Urothelium cell line (cell line): ENCODE data around the gene DSCAML1.

Experiments used
- DNase-seq: peaks from one replicate; pipeline ENCODE4 v3.0.0; 2011; ENCODE audit warnings: low spot score, mixed read lengths
- FAIRE-seq: peaks from 2 replicates; lab custom pipeline; 2011; peaks lifted over from hg19 to GRCh38; lab: Jason Lieb, UNC

The DSCAML1 gene

GRCh38 chr11:117535850-117536411 lies 261.1 kb downstream of the DSCAML1 start:
- FAIRE-seq = no peak
- DNase-seq = no peak

DNA sequence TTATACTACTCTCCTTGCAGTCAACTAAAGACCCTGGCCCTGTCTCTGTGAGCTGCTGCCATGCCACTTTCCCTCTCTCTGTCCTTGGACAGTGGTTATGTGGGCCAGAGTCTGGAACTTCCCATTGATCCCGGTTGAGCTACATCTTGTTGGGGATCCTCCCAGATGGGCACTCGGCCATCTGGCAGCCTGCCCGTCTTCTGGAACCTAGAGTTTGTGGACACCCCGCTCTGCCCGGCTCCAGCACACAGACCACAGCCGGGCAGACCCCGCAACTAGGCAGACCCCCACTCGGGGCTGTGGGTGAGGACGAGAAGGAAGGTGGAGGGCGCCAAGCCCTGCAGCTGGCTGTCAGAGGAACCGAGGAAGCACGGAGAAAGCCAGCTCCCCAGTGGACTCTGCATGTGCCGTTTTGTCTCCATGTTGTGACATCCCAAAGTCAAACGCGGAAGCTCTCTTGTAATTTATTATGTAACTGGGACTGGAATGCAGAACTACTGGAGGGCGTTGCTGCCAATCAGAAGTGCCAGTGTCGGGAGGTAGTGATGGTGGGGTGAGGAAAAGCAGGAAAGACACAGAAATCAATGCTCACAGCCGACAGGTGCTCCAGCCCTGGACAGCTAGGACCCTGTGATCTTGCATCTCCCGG lies 261.7 kb downstream of the DSCAML1 start:
- peak; percentile 7 for DNase-seq
- FAIRE-seq = no peak

DNA sequence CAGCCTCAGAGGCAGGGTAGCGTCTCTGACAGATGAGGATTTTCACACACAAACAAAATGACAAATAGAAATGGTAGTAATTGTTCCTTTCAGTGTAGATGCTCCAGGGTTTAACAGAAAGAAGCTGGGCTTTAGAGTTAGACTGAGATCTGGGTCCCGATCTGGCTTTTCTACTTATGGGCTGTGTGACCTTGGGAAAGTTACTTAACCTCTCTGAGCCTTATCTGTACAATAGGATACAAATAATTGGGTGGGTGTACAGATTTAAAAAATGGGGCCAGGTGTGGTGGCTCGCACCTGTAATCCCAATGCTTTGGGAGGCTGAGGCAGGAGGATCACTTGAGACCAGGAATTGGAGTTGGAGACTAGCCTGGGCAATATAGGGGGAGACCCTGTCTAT lies 264.4 kb downstream of the DSCAML1 start:
- no peak for FAIRE-seq
- DNase-seq = no peak

GRCh38 chr11:117529816-117530215 lies 267.2 kb downstream of the DSCAML1 start:
- no peak for FAIRE-seq

GRCh38 chr11:117528097-117528721 lies 268.8 kb downstream of the DSCAML1 start:
- FAIRE-seq (no peak), DNase-seq (peak; percentile 57)

More at GRCh38 chr11:117529816-117530215, 267.2 kb downstream of the DSCAML1 start:
- no peak for DNase-seq

DNA sequence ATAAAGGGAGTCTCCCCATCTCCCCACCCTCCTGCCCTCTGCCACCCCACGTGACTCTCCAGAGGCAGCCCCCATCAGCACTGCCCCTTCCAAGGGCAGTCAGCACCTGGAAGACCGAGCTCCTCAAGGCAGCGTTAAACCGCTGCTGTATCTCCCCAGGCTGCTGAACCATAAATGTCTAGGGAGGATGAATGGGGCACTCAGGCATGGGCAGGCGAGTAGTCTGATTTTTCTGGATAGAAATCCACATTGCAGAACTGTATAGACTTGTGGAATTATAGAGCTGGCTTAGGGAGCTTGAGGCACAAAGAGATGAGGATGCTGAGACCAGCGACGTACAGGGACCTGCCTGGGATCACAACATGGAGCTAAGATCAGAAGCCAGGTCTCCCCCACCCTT lies 269.7 kb downstream of the DSCAML1 start:
- FAIRE-seq (no peak), DNase-seq (no peak)

DNA sequence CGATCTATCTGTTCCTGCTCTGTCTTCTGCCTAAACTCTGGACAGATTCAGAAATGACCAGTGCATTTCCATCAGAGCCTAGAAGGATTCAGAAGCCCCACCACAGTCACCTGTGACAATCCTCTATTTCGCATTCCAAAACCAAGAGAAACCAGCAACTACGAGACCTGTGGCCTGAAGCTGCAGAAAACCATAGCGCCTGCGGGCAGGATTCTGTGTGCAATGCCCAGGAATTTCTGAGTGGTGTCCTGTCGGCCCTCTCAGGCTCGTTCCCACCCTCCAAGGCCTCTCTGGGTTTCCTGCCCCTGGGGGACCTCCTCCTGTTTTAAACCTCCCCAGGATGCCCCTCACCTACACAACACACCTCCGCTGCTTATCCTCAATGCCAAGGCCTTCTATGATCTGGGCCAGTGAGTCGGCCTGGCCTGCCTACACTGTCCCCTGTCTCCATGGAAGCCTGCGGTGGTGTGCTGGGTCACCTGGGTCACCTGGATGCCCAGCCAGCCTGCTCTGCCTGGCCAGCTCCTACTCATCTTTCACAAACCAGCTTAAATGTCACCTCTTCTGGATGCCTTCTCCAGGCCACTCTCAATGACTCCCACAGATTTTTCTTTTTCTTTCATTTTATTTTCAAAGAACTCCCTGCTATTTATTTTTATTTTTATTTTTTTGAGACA lies 271.0 kb downstream of the DSCAML1 start:
- DNase-seq = no peak
- no peak for FAIRE-seq

- DNase-seq (no peak), FAIRE-seq (no peak)
Measured at GRCh38 chr11:117524468-117525183, 272.4 kb downstream of the DSCAML1 start.

GRCh38 chr11:117523680-117524079 lies 273.3 kb downstream of the DSCAML1 start:
- no peak for DNase-seq

DNA sequence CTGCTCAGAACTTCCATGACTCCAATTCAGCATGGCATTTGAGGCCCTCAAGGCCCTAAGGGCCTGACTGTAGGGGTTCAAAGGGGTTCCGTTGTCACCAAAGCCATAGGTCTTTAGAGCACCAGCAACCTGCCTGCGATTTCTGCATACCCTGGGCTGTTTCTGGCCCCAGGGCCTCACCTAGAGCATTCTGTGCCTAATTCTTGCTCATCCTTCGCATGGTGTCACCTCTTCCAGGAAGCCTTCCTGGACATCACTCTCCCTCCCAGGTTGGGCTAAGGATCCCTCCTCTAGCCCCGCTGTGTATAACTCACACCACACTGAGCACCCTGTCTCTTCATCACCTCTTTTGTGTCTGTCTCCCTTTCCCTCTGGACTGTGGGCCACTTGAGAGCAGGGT lies 275.0 kb downstream of the DSCAML1 start:
- DNase-seq (no peak), FAIRE-seq (no peak)

More at GRCh38 chr11:117523680-117524079, 273.3 kb downstream of the DSCAML1 start:
- FAIRE-seq = no peak

GRCh38 chr11:117520966-117521365 lies 276.1 kb downstream of the DSCAML1 start:
- FAIRE-seq (no peak), DNase-seq (no peak)

GRCh38 chr11:117520201-117520600 lies 276.8 kb downstream of the DSCAML1 start:
- DNase-seq (no peak), FAIRE-seq (no peak)

GRCh38 chr11:117519590-117519989 lies 277.4 kb downstream of the DSCAML1 start:
- DNase-seq (no peak), FAIRE-seq (no peak)

DNA sequence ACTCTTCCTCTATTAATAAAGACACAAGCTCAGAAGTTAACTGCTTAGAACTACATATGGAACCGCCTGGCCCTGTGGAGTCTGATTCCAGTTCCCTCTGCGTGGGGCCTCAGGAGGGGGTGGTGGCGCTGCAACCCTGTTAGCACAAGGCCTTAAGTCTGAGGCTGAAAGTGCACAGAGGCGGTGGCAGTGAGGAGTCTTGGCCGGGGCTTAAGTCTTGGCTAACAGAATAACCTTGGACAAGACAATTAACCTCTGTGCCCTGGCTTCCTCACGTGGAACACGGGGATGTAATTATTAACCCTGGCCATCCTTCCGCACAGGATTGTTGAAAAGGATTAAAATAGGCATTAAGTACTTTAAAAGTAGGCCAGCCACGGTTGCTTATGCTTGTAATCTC lies 277.8 kb downstream of the DSCAML1 start:
- FAIRE-seq (no peak), DNase-seq (no peak)

- DNase-seq = no peak
- FAIRE-seq = no peak
Measured at GRCh38 chr11:117518455-117518854, 278.6 kb downstream of the DSCAML1 start.

DNA sequence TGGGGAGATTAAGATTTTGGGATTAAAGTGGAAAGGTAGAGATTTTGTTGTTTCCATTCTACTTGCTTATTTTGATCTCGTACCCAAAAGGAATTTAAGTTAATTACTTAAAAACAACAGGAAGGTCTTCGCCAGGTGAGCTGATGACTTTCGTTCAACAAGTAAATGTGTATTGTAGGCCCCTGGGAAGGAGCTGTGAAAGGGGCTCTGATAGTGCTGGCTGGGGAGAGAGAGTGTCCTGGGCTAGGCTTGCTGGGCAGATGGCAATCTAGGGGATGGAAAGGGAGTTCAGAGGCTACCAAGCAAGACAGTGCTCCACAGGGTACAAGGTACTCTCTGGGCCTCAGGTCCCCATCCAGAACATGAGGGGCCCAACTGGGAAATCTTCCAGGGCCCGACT lies 279.9 kb downstream of the DSCAML1 start:
- DNase-seq (no peak), FAIRE-seq (no peak)

GRCh38 chr11:117515892-117516787 lies 280.9 kb downstream of the DSCAML1 start:
- DNase-seq (no peak), FAIRE-seq (no peak)

DNA sequence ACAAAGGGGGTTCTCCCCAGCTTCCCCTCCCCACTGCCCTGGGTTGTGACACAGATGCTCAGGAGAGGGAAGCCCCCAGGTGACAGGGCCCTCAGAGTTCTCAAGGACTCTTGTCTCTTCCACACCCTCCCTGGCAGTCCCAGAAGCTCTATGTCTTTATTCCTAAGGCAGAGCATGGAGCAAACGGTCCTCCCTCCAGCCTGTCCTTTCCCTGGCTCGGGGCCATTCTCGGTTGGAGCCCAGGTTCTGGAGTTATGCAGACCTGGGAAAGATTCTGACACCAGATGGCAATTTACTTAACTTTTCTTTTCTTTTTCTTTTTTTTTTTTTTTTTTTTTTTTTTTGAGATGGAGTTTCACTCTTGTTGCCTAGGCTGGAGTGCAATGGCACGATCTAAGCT lies 282.8 kb downstream of the DSCAML1 start:
- FAIRE-seq (no peak), DNase-seq (no peak)

GRCh38 chr11:117513666-117514065 lies 283.4 kb downstream of the DSCAML1 start:
- no peak for FAIRE-seq

DNA sequence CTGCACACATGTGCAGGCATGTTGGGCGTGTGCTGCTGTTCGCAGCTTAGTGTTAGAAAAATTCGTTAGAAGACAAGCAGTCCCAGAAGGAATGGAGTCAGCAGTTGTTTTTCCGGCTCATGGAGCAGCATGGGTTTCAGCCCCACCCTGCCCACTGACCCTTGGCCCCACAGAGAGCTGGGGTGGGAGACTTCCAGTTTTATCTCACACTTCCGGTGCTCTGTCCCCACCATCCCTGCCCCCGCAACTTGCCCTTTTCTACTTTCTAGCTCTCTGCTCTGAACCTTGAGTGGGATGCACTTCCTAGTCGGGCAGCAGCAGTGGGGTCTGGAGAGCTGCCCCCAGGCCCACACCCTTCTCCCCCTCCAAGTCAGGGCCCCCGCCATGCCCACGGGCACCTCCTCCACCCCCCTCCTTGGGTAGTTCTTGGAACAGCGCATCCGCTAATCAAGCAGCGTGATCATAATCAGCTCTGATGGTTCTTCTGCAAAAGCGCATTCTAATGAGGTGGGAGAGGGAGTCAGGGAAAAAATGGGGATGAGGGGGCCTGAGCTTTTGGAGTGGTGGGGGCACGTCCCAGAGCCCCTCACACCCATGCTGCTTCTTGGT lies 285.0 kb downstream of the DSCAML1 start:
- no peak for FAIRE-seq
- no peak for DNase-seq

More at GRCh38 chr11:117513666-117514065, 283.4 kb downstream of the DSCAML1 start:
- DNase-seq = no peak
